RKO (cell line): Measurements from ENCODE around the gene FLII.
A peak's percentile ranks its signal among the peaks of the same experiment; 100 is the strongest.

Experiments
- DNase-seq: peaks from one replicate; pipeline ENCODE4 v3.0.0-alpha.2; 2016; ENCODE audit warnings: low spot score

FLII gene

GRCh38 chr17:18260332-18261145 is 2.0 kb upstream of the FLII start, which contains the start of gene MIEF2:
TSS of gene MIEF2 (plus strand) at chr17:18260662. CDS start at chr17:18262721, 2,059 bp downstream.
- DNase-seq = peak; percentile 95

DNA sequence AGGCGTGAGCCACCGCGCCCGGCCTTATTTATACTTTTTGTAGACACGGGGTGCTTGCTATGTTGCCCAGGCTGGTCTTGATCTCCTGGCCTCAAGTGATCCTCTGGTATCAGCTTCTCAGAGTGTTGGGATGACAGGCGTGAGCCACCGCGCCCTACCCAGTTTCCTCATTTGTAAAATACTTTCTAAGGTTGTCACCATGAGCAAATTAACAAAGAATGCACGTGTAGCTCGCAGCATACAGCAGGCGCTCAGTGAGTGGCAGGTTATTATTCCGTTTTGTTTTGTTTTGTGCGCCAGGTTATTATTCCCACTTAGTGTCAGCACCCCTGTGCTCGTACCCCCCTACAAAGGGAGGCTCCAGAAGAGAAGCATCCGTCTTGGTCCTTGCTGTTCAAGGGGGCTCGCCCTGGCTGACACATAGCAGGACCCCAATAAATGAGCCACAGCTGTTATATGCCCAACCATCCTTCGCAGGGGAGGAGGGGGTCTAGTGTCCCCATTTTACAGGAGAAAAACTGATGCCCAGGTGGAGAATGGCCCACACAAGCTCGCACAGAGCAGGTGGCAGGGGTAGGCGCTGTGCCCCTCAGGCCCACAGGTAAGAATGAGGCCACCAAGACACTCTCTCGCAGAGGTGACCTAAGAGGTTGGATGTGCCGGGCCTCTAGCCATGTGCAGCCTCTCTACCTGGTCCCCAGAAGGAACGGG is 1.2 kb upstream of the FLII start:
- peak; percentile 93 for DNase-seq

DNA sequence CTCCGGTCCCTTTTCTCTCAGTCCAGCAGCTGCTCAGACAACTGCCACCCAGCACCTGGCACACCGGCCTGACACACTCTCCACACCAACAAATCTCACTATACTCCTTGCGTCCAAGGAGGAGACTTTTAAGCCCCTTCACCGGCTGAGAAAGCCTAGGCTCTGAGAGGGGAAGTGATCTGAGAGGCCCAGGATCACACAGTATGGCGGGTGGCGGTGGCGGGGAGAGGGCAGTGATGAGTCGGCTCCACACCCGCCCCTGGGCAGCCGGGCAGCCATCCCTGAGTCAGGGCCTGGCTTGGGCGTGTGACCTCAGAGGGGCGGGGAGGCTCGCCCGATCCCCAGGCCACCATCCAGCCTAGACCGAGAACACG is 569 bp downstream of the FLII start:
- peak; percentile 91 for DNase-seq

DNA sequence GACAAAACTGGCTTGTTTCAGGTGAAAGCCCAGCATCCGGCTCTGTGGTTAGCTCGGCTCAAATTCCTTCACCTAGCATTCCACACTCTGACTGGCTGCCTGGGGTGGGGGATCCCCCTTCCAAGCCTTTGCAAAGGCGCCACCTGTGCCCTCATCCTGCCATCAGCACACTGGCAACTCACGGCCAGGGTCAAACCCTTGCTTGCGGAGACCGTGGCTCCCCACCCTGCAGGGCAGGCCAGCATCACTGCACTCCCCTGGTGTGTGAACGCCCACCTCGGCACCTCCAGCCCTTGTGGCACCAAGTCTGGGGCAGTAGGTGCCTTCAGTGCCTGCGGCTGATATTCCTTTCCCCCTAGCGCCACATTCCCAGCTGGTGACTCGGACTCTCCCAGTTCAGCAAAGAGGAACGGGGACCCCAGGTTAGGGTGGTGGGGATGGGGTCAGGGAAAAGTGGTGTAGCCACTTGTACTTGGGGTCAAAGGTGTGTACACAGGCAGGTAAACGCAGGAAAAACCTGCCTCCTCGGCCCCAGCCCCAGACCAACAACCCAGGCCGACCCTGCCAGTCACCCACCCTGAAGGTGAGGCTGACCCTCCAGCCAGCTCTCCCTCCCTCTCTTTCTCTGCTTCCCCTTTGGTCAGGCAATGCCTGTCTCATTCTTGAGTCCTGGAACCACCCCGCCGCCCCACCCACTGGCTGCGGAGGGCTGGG is 1.1 kb downstream of the FLII start:
- DNase-seq = peak; percentile 27

DNA sequence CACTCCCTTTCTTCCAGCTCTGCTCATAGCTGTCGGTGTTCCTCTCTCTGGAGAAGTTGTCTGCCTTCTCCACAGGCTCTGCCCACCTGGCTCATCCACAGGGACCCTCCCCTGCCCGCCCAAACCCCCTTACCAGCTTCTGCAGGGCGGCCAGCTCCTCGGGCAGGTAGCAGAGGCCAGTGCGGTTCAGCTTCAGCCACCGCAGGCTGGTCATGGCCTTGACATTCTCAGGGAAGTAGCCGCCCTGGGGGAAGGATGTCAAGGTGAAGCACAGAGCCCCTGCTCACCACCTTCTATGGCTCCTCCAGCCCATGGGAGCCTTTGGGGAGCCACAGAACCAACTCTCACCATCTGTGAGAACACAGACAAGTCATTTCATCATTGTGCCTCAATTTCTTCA is 1.8 kb downstream of the FLII start:
- DNase-seq = no peak

- DNase-seq = no peak
Observed at GRCh38 chr17:18256351-18256750, 2.2 kb downstream of the FLII start.

DNA sequence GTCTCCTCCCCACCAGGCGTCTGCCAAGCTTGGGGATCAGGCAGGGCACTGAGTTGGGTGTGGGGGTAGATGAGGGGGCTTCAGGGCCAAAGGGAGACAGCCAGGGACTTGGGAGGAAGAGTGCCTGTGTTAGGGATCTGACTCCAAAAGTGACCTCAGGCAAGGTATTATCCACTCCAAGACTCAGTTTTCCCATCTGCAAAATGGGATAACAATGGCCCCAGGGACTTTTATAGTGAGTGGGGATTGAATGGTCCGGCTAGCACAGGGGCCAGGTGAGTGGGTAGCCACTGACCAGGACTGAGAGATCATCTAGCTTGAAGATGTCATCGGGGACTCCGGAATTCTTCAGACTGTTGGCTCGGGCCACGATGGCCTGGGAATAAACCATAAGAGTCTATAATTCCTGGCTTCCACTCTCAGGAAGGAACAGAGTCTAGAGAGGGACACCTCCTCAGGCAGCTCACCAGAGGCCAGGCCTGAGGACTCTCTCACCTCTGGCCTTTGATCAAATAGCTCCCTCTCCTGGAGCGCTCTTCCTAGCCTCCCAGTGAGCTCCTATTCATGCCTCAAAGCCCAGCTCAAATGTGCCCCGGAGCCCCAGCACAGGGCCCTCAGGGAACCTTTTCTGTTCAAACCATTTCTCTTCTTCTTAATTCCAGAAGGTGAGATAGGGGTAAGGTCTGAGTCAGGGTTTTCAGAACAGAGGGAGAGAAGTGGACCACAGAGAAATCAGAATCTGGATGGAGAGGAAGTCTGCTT is 3.5 kb downstream of the FLII start:
- no peak for DNase-seq

DNA sequence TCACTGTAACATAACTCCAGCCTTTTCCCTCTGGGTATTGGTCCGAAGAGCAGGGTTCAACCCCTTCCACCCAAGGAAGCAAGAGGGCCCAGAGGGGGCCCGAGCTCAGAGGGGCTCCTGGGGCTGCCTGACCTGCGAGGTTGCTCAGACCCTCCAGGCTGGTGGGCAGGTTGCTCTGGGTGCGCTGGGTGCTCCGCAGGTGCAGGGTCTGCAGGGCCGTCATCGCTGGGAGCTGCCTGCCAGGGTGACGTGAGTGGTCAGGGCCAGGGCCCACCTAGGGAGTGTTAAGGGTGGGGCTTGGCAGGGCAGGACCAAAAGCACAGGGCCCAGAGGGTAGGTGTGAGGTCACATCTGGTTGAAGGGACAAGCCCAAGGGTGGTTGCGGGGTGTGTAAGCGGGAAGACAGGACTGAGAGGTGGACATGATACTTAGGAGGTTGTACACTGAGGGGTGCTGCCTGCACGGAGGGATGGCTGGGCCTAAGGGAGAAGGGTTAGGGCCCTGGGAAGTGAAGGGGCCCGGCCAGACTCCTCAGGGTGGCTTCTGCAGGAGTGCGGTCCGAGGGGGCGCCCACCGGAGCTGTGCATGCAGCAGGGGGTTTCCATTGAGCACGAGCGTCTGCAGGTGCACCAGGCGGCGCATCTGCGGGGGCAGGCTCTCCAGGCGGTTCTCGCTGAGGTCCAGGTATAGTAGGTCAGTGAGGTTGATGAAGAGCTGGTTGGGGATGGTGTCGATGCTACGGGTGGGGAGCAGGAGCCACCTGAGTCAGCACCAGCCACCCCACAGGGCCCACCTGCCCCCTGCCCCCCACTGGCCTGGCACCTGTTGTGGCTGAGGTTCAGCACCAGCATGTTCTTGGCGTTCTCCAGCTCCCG is 4.4 kb downstream of the FLII start:
- DNase-seq = no peak

- no peak for DNase-seq
Observed at GRCh38 chr17:18253187-18253884, 5.2 kb downstream of the FLII start.

GRCh38 chr17:18252160-18252559 is 6.4 kb downstream of the FLII start:
- DNase-seq = no peak

DNA sequence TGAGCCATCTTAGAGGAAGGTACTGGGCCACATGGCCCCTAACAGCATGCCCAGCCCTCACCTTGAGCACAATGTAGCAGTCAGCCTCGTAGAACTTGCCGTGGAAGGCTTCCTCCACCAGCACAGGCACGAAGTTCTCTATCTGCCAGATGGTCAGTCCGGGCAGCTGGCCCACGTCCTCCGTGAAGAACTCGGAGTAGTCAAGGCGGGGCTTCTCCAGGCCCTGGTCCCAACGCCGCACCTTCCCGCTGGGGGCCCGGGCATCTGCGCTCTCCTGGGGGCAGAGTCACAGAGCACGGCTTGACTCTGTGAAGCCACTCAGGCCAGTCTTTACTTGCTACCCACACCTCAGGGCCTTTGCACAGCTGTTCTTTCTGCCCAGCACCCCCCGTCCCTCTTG is 7.3 kb downstream of the FLII start:
- no peak for DNase-seq

GRCh38 chr17:18250708-18251107 is 7.8 kb downstream of the FLII start:
- no peak for DNase-seq

- DNase-seq = no peak
Observed at GRCh38 chr17:18250259-18250658, 8.3 kb downstream of the FLII start.

DNA sequence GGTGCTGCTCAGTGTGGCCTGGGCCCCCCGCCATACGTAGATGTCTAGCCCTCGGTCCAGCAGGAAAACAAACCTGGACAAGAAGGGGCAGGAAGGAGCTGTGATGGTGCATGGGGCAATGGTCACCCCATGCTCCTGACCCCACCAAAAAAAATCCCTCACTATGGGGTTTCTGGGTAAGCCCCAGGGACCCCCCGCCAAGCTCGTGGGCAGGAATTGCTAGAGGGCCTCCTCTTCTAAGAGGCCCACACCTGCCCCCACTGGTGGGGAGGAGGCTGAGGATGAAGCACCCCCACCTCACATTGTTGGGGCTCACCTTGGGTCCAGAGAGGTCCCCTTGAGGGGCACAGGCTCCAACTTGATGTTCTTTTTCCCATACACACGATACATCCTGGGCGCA is 9.7 kb downstream of the FLII start:
- DNase-seq = no peak

- peak; percentile 74 for DNase-seq
Observed at GRCh38 chr17:18248300-18248731, 10.2 kb downstream of the FLII start.

- DNase-seq = no peak
Observed at GRCh38 chr17:18247613-18248001, 10.9 kb downstream of the FLII start.

- no peak for DNase-seq
Observed at GRCh38 chr17:18246880-18247612, 11.5 kb downstream of the FLII start.

DNA sequence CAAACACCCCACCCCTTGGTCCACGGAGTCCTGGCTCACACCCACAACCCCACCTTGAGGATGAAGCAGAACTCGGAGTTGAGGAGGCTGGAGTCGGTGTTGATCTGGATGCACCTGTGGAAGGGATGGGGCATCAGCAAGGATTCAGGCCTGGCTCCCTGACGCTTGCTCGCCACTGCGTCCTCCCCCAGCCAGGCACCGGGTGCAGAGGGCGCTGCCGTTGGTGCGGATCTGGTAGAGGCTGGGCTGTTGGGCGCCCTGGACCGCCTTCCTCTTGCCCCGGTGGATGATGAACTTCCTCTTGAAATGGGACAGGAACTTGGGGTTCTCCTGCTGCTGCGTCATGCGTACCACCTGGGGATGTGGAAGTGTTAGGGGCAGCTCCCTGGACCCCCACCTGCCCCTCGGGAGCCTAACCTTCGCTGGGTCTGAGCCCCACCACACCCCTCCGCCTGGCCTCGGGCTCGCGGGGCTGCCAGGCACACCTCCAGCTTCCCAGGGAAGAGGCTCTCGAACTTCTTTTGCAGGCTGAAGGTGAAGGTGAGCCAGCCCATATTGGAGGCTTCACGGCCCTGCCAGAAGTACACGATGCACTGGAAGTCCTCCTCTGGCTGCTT is 12.3 kb downstream of the FLII start:
- no peak for DNase-seq

DNA sequence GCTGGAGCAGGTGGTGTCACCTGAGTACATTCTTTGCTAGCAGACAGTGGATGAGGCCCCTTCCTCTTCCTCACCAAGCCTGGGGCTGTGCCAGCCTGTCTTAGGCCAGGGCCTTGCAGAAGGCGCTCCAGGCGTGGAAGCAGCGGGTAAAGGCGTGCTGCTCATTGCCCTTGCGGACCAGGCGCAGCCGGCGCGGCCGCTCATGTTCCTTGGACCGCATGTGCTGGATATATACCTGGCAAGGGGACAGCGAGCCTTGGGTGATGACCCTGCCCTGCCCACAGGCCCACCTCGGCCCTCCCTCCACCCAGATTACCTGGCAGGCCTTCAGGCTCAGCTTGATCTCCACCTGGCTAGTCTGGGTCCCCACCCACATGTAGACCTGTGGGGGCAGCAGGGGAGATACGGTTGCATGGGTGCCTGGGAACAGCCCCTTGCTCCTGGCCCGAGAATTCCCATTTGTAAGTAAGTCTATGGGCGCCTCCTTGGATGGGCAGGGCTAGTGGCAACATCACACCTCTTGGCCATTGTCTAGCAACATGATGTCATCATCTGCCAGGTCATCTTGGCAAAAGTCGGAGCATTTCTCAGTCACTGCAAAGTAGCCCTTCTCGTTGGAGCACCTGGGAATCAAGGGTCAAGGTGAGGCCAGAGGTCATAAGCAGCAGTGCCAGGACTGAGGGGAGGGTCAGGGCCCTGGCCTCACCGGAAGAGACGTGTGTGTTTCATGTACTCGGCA is 13.3 kb downstream of the FLII start:
- DNase-seq = no peak
